Astrocyte of the spinal cord (primary cell): ENCODE data around the gene LIME1.
"Not testable (repeated sequence)": the region's sequence is repeated elsewhere in the genome, so short reads cannot be mapped to it uniquely, and the experiment has no call there.

ENCODE experiments used
- DNase-seq: peaks from one replicate; pipeline ENCODE4 v3.0.0; 2011; ENCODE audit warnings: low read depth, low spot score
- H3K4me3 ChIP-seq: 2 replicates; pipeline ENCODE4 v1.5.1; 2011; ENCODE audit warnings: low read depth, mild to moderate bottlenecking, low read length, moderate library complexity
- CTCF ChIP-seq: IDR thresholded peaks from 2 replicates; pipeline ENCODE4 v1.5.1; 2012; ENCODE audit warnings: low read depth, mild to moderate bottlenecking, low read length, inconsistent platforms
- in situ Hi-C: cut with HindIII; loops from 2 replicates; pipeline ENCODE4 v1.10.0; 2017; ENCODE audit warnings: low sequenced_read_pairs

The LIME1 gene

GRCh38 chr20:63772781-63773518 is 36.5 kb downstream of the LIME1 start:
- no peak for TF ChIP-seq CTCF
- DNase-seq, result no peak
- no peak overlapping the region for H3K4me3 ChIP-seq
- in situ Hi-C loops, result no loop called here

- in situ Hi-C loops, result no loop called here
- no peak for TF ChIP-seq CTCF
- DNase-seq, result no peak
- H3K4me3 ChIP-seq, result no peak overlapping the region
These were observed 37.2 kb downstream of the LIME1 start for GRCh38 chr20:63773571-63774241.

- in situ Hi-C loops, result no loop called here
- TF ChIP-seq CTCF, result no peak
- DNase-seq, result no peak
- H3K4me3 ChIP-seq, result no peak overlapping the region
These were observed 37.8 kb downstream of the LIME1 start for GRCh38 chr20:63774306-63774705.

GRCh38 chr20:63775096-63775978 is 38.9 kb downstream of the LIME1 start:
- H3K4me3 ChIP-seq, result peak overlapping the region; percentile 20
- peak; percentile 88 for TF ChIP-seq CTCF
- DNase-seq, result peak; percentile 45
- in situ Hi-C loops, result no loop called here

- H3K4me3 ChIP-seq, DNase-seq, in situ Hi-C loops: not testable (repeated sequence)
These were observed 40.4 kb downstream of the LIME1 start for GRCh38 chr20:63776875-63777274.

- in situ Hi-C loops, result no loop called here
- H3K4me3 ChIP-seq, result no peak overlapping the region
- no peak for DNase-seq
- no peak for TF ChIP-seq CTCF
These were observed 41.1 kb downstream of the LIME1 start for GRCh38 chr20:63777614-63778013.
